Stimulated activated CD8-positive, alpha-beta memory T cell treated with anti-CD3 and anti-CD28 coated beads, Interleukin-15, amount 100 ng/mL, for 24 hours (primary cell): ENCODE results near the gene RELN.
"Not testable (repeated sequence)": the region's sequence is repeated elsewhere in the genome, so short reads cannot be mapped to it uniquely, and the experiment has no call there.

Experiments
- DNase-seq: peaks from one replicate; pipeline ENCODE4 v3.0.0-alpha.2; 2020; ENCODE audit warnings: low read depth

Gene RELN

GRCh38 chr7:103833401-103833800 lies 156.1 kb downstream of the RELN start:
- no peak for DNase-seq

- no peak for DNase-seq
Observed at GRCh38 chr7:103832438-103832837, 157.0 kb downstream of the RELN start.

DNA sequence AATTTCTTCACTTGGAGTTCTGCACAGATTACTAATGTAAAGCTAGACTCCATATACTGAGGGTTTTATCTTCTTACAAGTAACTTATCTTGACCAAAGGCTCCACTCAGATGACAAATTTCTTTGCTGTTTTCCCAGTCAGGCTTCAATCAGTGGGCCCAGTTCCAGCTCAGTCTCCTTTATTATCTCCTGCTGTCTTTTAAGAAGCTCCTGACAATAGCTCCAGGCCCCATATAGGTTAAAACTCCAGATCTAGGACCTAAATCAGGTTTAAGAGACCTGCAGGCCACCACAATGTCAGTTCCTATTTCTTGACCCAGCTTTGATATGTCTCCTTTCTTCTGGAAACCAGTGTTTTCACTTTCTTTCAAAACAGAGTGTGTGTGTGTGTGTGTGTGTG lies 165.2 kb downstream of the RELN start:
- no peak for DNase-seq

GRCh38 chr7:103823084-103823483 lies 166.4 kb downstream of the RELN start:
- no peak for DNase-seq

GRCh38 chr7:103821092-103821491 lies 168.4 kb downstream of the RELN start:
- no peak for DNase-seq

DNA sequence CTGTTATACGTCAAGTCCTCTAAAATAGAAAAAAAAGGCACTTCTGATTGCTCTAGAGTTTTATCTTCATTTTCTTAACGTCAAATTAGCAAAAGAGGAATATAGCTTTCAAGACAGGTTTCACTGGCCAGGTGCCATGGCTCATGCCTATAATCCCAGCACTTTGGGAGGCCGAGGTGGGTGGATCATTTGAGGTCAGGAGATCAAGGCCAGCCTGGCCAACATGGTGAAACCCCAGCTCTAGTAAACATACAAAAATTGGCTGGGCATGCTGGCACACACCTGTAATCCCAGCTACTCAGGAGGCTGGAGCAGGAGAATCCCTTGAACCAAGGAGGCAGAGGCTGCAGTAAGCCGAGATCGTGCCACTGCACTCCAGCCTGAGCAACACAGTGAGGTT lies 173.5 kb downstream of the RELN start:
- not testable (repeated sequence) for DNase-seq

DNA sequence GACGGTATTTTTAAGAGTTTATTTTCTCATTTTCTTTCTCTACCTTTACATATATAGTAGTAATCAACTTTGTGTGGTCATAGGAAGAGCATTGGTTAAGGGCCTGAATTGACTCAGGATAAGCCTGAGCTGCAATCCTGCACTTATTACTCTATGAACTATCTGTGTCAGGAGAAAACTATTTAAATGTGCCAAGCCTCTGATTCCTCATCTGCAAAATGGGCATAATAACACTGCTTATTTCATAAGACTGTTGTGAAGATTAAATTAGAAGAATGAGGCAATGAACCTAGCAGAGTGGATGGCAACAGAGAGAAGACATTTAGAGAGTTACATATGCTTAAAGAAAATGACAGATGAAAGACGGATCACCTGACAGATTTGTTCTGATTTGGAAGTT lies 175.5 kb downstream of the RELN start:
- DNase-seq: no peak

- no peak for DNase-seq
Observed at GRCh38 chr7:103811997-103812396, 177.5 kb downstream of the RELN start.

DNA sequence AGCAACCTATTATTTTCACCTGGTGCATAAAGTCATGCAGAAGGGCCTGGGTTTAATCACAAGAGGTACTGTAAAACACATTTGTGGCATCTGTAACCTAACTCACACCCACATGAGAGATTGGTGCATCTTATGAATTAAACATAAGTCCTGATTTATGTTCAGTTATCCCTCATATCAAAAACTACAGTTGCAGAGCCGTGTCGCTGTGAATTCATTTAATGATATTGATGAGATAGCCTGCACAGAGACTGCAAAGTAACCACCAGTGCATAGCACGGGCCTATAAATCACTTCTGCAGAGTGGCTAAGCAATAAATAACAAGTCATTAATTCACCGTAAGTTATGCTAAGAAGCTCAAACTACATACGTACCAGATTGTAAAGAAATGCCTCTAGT lies 178.2 kb downstream of the RELN start:
- no peak for DNase-seq

- no peak for DNase-seq
Observed at GRCh38 chr7:103810112-103810744, 179.2 kb downstream of the RELN start.

GRCh38 chr7:103809229-103809994 lies 180.0 kb downstream of the RELN start:
- no peak for DNase-seq

DNA sequence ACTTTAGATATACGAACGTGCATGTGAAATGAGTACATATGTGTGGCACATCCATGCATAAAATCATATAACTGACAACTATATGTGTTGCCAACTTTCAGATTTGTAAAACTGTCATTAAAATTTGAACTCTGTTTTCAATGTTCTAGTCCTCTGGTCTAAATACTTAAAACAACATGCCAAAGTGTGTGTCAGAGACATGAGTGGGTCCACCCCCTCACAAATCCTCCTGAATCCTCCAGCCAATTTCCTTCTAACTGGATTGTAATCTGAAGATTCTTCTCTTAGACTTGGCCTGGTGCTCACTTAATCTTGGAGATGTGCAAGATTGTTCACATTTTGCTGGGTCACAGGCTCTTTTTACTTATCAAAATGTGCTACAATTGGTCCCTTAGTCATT lies 184.1 kb downstream of the RELN start:
- DNase-seq: no peak

DNA sequence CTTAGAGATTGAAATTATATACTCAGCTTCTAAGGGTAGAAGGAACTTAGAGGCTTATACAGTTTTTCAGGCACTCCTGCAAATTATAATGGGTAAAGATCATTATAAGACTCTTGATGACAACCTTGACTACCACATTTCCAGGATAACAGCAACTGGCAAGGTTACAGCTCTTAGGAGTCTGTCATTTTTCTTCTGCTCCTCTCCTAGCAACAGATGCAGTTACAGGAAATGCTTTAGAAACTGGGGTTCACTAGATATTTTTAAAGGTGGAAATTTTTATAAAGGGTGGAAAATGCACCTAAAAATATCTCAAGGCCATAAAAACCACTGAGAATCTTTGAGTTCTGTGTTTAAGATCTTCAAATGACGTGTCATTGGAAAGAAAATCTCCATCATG lies 185.8 kb downstream of the RELN start:
- DNase-seq: no peak

DNA sequence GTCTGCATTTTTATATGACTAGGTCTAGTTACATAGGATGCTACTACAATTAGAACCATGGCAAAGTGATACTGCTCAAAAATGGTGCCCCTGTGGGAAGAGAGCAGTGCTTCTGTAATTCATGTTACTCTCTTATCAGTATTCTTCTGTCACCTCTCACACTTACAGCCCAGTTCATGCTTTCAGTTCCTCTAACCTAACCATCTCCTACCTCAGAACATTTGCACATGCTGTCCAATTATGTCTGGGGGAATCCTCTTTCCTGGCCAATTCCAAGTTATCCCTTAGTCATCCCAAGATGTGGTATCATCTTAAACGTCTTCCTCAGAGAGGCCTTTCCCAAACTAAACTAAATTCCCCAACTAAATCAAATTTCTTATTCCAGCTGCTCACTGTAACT lies 190.2 kb downstream of the RELN start:
- no peak for DNase-seq

DNA sequence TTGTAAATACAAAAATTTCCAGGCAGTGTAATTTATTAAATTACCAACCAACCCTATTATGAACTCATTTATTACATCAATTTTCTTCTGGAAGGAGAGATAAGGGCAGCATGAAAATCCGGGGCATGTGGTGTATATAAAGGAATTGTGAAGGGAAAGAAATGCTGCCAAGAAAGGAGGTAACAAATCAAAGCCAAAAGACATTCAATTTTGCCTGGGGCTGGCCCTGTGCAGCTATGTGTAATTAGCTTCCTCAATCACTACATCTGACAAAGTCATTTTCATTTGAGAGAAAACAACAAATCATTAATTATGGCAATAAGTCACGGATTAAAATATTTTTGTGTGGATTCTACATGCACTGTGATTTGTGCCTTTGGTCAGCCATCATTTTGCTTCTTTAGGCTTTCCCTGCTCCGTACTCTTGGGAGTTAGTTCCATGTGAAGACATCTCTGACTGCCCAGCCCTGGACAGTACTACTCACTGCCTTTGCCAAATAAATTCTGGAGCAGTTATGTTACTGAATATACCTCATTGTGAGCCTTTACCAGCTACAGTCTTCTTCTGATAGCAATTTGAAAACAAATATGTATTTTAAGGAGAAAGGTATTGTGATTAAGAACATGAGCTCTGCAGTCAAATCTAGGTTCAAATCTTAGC lies 191.7 kb downstream of the RELN start:
- DNase-seq: no peak

GRCh38 chr7:103796327-103796962 lies 193.0 kb downstream of the RELN start:
- DNase-seq: no peak

DNA sequence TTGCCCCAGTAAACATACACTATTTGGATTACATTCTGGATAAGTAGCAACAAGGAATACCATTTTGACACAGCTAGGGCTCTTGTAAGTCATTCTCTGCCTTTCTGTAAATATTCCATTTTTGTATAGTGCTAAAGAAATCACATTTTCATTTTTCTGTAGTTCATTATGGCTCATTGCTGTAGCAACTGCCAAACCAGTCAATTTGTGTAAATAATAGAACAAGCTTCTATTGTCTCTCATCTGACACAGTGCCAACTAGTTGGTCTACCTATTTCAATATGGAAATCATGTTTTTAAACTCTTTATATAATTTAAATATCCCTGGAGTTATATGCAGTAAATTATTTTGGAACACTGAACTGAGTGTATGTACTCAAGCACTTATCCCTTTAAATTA lies 193.7 kb downstream of the RELN start:
- no peak for DNase-seq

DNA sequence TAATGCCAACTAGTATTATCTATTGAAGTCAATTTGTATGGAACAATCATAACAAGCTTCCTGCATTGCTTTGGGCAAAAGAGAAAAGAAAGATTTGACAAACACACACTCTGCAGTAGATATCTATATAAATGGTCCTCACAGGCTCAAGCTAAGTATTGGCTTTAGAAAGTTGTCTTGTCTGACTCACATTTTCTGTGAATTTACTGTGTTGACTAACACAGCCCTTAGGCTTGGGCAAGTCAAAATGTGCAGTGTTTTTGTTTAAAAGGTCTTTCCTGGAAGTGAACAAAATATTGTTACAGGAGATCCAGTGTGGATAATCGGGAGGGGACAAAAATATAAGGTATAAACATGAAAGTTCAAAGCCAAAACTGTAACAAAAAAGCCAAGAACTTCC lies 194.4 kb downstream of the RELN start:
- no peak for DNase-seq

GRCh38 chr7:103794424-103794823 lies 195.0 kb downstream of the RELN start:
- no peak for DNase-seq

DNA sequence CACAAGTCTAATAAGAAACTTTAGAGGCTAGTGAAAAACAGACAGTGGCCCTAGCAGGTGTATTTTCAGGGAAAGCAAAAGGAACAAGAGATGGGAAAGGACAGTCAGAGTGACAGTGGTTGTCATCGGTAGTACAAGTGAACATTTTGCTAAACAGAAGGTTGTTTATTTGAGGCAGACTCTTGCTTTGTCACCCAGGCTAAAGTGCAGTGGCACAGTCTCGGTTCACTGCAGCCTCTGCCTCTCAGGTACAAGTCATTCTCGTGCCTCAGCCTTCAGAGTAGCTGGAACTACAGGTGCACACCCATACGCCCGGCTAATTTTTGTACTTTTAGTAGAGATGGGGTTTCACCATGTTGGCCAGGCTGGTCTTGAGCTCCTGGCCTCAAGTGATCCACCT lies 195.8 kb downstream of the RELN start:
- no peak for DNase-seq

DNA sequence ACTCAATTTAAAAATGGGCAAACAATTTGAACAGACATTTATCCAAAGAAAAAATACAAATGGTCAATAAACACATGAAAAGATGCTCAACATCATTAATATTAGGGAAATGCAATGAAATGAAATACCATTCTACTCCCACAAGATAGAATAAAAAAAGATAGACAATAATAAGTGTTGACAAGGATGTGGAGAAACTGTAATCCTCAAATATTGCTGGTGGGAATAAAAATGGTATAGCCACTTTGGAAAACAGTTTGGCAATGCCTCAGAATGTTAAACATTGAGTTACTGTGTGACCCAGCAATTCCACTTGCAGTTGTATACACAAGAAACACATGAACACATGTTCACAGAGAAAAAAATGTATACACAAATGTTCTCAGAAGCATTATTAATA lies 197.6 kb downstream of the RELN start:
- no peak for DNase-seq

- not testable (repeated sequence) for DNase-seq
Observed at GRCh38 chr7:103787041-103787440, 202.4 kb downstream of the RELN start.
